HEK293 (cell line): Measurements from ENCODE around the gene MAP4K2.

Experiments used
- KLF16 ChIP-seq: fragments of 450-650 bp; formaldehyde crosslinking; IDR thresholded peaks from 2 replicates; pipeline ENCODE4 v1.5.1; 2017; ENCODE audit warnings: missing biosample characterization, missing genetic modification characterization
- MZF1 ChIP-seq: fragments of 450-650 bp; formaldehyde crosslinking; IDR thresholded peaks from 2 replicates; pipeline ENCODE4 v1.5.1; 2017; ENCODE audit warnings: missing biosample characterization, missing genetic modification characterization, borderline replicate concordance
- OVOL3 ChIP-seq: fragments of 450-650 bp; formaldehyde crosslinking; IDR thresholded peaks from 2 replicates; pipeline ENCODE4 v1.5.1; 2016; ENCODE audit warnings: missing biosample characterization, missing genetic modification characterization
- ZBTB7A ChIP-seq: fragments of 450-650 bp; formaldehyde crosslinking; IDR thresholded peaks from 2 replicates; pipeline ENCODE4 v1.5.1; 2016; ENCODE audit warnings: low read depth, missing biosample characterization, missing genetic modification characterization
- ZNF112 ChIP-seq: fragments of 450-650 bp; formaldehyde crosslinking; IDR thresholded peaks from 2 replicates; pipeline ENCODE4 v1.5.0; 2017; ENCODE audit warnings: missing biosample characterization, missing genetic modification characterization
- ZNF2 ChIP-seq: fragments of 450-650 bp; formaldehyde crosslinking; IDR thresholded peaks from 2 replicates; pipeline ENCODE4 v1.5.1; 2016; ENCODE audit warnings: missing biosample characterization, missing genetic modification characterization
- ZNF221 ChIP-seq: fragments of 450-650 bp; formaldehyde crosslinking; IDR thresholded peaks from 2 replicates; pipeline ENCODE4 v1.5.1; 2017; ENCODE audit warnings: missing biosample characterization, missing genetic modification characterization, borderline replicate concordance
- ZNF24 ChIP-seq: fragments of 450-650 bp; formaldehyde crosslinking; IDR thresholded peaks from 2 replicates; pipeline ENCODE4 v1.5.1; 2016; ENCODE audit warnings: missing biosample characterization, missing genetic modification characterization
- ZNF274 ChIP-seq, 2 experiments: fragments of 200-500 bp in 1 of 2; fragments of 450-650 bp in 1 of 2; sonication (Bioruptor generic) in 1 of 2; formaldehyde crosslinking in 1 of 2; IDR thresholded peaks; 2 replicates each; pipeline versions ENCODE4 v1.5.1 to v1.6.1; 2014 to 2016; ENCODE audit warnings: borderline replicate concordance in 1 of 2, inconsistent platforms in 1 of 2, low read length in 1 of 2, missing biosample characterization in 1 of 2, missing genetic modification characterization in 1 of 2
- ZNF311 ChIP-seq: fragments of 450-650 bp; formaldehyde crosslinking; IDR thresholded peaks from 2 replicates; pipeline ENCODE4 v1.5.1; 2017; ENCODE audit warnings: missing biosample characterization, missing genetic modification characterization, borderline replicate concordance
- ZNF768 ChIP-seq: fragments of 450-650 bp; formaldehyde crosslinking; IDR thresholded peaks from 2 replicates; pipeline ENCODE4 v1.5.1; 2018; ENCODE audit warnings: missing biosample characterization, mild to moderate bottlenecking, missing genetic modification characterization
- ZSCAN4 ChIP-seq: fragments of 450-650 bp; formaldehyde crosslinking; IDR thresholded peaks from 2 replicates; pipeline ENCODE4 v1.5.1; 2017; ENCODE audit warnings: missing biosample characterization, missing genetic modification characterization
- TF ChIP-seq, protein P1 (sequence below): fragments of 450-650 bp; formaldehyde crosslinking; IDR thresholded peaks from 2 replicates; pipeline ENCODE4 v1.5.1; 2016; ENCODE audit warnings: missing biosample characterization, missing genetic modification characterization
- TF ChIP-seq, protein P2 (sequence below): fragments of 450-650 bp; formaldehyde crosslinking; IDR thresholded peaks from 2 replicates; pipeline ENCODE4 v1.5.1; 2016; ENCODE audit warnings: missing biosample characterization, missing genetic modification characterization

GRCh38 chr11:64760759-64761420 lies 42.1 kb downstream of the MAP4K2 start:
- TF ChIP-seq, protein P1, sequence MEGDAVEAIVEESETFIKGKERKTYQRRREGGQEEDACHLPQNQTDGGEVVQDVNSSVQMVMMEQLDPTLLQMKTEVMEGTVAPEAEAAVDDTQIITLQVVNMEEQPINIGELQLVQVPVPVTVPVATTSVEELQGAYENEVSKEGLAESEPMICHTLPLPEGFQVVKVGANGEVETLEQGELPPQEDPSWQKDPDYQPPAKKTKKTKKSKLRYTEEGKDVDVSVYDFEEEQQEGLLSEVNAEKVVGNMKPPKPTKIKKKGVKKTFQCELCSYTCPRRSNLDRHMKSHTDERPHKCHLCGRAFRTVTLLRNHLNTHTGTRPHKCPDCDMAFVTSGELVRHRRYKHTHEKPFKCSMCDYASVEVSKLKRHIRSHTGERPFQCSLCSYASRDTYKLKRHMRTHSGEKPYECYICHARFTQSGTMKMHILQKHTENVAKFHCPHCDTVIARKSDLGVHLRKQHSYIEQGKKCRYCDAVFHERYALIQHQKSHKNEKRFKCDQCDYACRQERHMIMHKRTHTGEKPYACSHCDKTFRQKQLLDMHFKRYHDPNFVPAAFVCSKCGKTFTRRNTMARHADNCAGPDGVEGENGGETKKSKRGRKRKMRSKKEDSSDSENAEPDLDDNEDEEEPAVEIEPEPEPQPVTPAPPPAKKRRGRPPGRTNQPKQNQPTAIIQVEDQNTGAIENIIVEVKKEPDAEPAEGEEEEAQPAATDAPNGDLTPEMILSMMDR (tag by site-specific recombination): no peak
- TF ChIP-seq MZF1 (no peak), ZNF112 (tag by site-specific recombination) (no peak), ZNF274 (IDR thresholded peaks at IDR 0.05; ENCODE audit: low read length) (no peak), ZNF274 (tag by site-specific recombination; IDR thresholded peaks at IDR 0.05; ENCODE audit: borderline replicate concordance) (no peak), KLF16 (tag by site-specific recombination) (no peak), ZNF2 (tag by site-specific recombination) (no peak), ZBTB7A (tag by site-specific recombination) (no peak), ZNF221 (tag by site-specific recombination) (no peak), ZNF24 (tag by site-specific recombination) (no peak), ZSCAN4 (no peak), OVOL3 (no peak), ZNF311 (tag by site-specific recombination) (no peak), ZNF768 (tag by site-specific recombination) (peak; percentile 96)
- TF ChIP-seq, protein P2, sequence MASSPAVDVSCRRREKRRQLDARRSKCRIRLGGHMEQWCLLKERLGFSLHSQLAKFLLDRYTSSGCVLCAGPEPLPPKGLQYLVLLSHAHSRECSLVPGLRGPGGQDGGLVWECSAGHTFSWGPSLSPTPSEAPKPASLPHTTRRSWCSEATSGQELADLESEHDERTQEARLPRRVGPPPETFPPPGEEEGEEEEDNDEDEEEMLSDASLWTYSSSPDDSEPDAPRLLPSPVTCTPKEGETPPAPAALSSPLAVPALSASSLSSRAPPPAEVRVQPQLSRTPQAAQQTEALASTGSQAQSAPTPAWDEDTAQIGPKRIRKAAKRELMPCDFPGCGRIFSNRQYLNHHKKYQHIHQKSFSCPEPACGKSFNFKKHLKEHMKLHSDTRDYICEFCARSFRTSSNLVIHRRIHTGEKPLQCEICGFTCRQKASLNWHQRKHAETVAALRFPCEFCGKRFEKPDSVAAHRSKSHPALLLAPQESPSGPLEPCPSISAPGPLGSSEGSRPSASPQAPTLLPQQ (tag by site-specific recombination): no peak
